Activated CD8-positive, alpha-beta memory T cell treated with anti-CD3 and anti-CD28 coated beads, Interleukin-2, amount 50 U/mL, for 1 hour (primary cell): ENCODE data around the gene ABTB2.

Experiments used
- DNase-seq: peaks from one replicate; pipeline ENCODE4 v3.0.0-alpha.2; 2020; ENCODE audit errors: extremely low read depth

The ABTB2 gene

GRCh38 chr11:34214961-34215805 lies 142.6 kb downstream of the ABTB2 start:
- DNase-seq = no peak

GRCh38 chr11:34213366-34213765 lies 144.4 kb downstream of the ABTB2 start:
- DNase-seq = no peak

- DNase-seq = no peak
Measured at GRCh38 chr11:34212566-34212965, 145.2 kb downstream of the ABTB2 start.

- no peak for DNase-seq
Measured at GRCh38 chr11:34209809-34210208, 148.0 kb downstream of the ABTB2 start.

GRCh38 chr11:34208266-34209135 lies 149.3 kb downstream of the ABTB2 start:
- DNase-seq = no peak

GRCh38 chr11:34207487-34208180 lies 150.2 kb downstream of the ABTB2 start:
- no peak for DNase-seq

GRCh38 chr11:34206407-34207300 lies 151.2 kb downstream of the ABTB2 start:
- no peak for DNase-seq

GRCh38 chr11:34205326-34206035 lies 152.3 kb downstream of the ABTB2 start:
- no peak for DNase-seq

GRCh38 chr11:34204396-34205279 lies 153.2 kb downstream of the ABTB2 start:
- no peak for DNase-seq

GRCh38 chr11:34203377-34203871 lies 154.4 kb downstream of the ABTB2 start:
- DNase-seq = no peak

GRCh38 chr11:34201129-34201528 lies 156.7 kb downstream of the ABTB2 start:
- no peak for DNase-seq

- DNase-seq = no peak
Measured at GRCh38 chr11:34199525-34199924, 158.3 kb downstream of the ABTB2 start.

GRCh38 chr11:34198523-34198922 lies 159.3 kb downstream of the ABTB2 start:
- no peak for DNase-seq

GRCh38 chr11:34197256-34197655 lies 160.6 kb downstream of the ABTB2 start:
- no peak for DNase-seq

GRCh38 chr11:34194576-34195335 lies 163.1 kb downstream of the ABTB2 start:
- no peak for DNase-seq

GRCh38 chr11:34192481-34193401 lies 165.1 kb downstream of the ABTB2 start:
- no peak for DNase-seq

GRCh38 chr11:34191578-34191977 lies 166.2 kb downstream of the ABTB2 start:
- no peak for DNase-seq
